ENCODE results near the gene XRCC5. TPM values are rescaled to one million over a fixed set of nuclear protein-coding genes. Genes with fewer than 3 reads are reported as not detected.

Gene XRCC5
- total RNA-seq, 1 experiment from 2014 or later, result 496 TPM

GRCh38 chr2:216246766-216247165 is 137.6 kb downstream of the XRCC5 start:
- no peak for DNase-seq

More at GRCh38 chr2:216246766-216247165, 137.6 kb downstream of the XRCC5 start:
- no peak overlapping the region for H3K4me3 ChIP-seq (ENCODE audit: insufficient read depth, low read depth, low read length)
- H3K36me3 ChIP-seq (replicated peaks; ENCODE audit: control insufficient read depth, insufficient read depth, low read length), result no peaks in the 10 kb centered on the region
- H3K27me3 ChIP-seq (ENCODE audit: control insufficient read depth, insufficient read depth, low read length), result no peaks in the 10 kb centered on the region

Other genes with a start within 250 kb of the XRCC5 start
- 12.5 and 14.9 TPM in 2 replicates for gene MREG, start 95.8 kb upstream of the XRCC5 start, total RNA-seq (2014; rRNA removed; shearing (Covaris generic))
- gene PECR, start 27.5 kb upstream of the XRCC5 start, total RNA-seq (2014; rRNA removed; shearing (Covaris generic)), result 12.1 and 15.1 TPM in 2 replicates
- 0.42 and 1.1 TPM in 2 replicates for gene TMEM169, start 27.4 kb upstream of the XRCC5 start, total RNA-seq (2014; rRNA removed; shearing (Covaris generic))

Measured in H7 (cell line).